LNCaP clone FGC (cell line): Measurements from ENCODE around the gene BRD1.
A peak's percentile ranks its signal among the peaks of the same experiment; 100 is the strongest.

Experiments
- DNase-seq: peaks from one replicate; pipeline ENCODE4 v3.0.0-alpha.2; 2011; ENCODE audit warnings: low read depth
- H3K4me3 ChIP-seq: 2 replicates; pipeline ENCODE4 v1.5.1; 2011; ENCODE audit warnings: mild to moderate bottlenecking, low read depth, low read length, control low read depth
- CTCF ChIP-seq: IDR thresholded peaks from 2 replicates; pipeline ENCODE4 v1.5.1; 2012; ENCODE audit warnings: mild to moderate bottlenecking; ENCODE audit not compliant: control insufficient read depth, insufficient read depth; ENCODE audit errors: extremely low read depth

The BRD1 gene

DNA sequence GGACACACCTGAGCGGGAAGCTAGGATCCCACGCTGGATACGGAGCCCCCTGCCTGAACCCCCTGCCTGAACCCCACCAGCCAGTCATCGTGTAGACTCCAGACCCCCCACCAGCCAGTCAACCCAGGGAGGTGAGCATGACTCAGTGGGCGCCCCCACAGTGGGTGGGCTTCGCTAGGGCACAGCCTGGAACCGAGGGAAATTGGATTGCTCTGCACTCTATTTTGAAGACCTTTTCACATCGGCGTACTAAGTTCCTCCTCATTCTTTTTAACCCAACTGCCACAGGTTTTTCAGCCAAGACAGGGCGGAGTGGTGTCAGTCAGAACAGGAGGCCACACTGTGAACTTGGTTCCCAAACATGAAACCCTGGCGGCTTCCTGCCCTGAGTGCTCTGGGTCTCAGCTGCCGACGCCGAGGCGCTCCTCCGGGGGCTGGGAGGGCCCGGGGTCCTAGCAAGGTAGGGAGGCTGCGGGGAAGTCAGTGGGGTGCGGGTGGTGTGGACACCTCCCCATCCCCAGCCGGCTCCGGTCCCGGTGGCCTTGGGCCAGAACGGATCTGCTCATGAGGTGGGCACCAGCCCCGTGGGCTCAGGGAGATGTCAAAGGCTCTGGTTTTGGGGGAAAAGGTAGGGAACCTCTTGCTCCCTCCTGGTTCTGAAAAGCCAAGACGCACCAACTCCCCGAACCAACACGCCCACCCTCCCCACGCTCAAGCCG is 57.0 kb downstream of the BRD1 start:
- no peak for DNase-seq
- no peak overlapping the region for H3K4me3 ChIP-seq
- TF ChIP-seq CTCF = no peak

GRCh38 chr22:49769691-49770546 is 57.8 kb downstream of the BRD1 start:
- no peak for DNase-seq
- no peak overlapping the region for H3K4me3 ChIP-seq
- TF ChIP-seq CTCF = no peak

- no peak overlapping the region for H3K4me3 ChIP-seq
- no peak for TF ChIP-seq CTCF
- DNase-seq = no peak
These were observed 58.6 kb downstream of the BRD1 start for GRCh38 chr22:49768951-49769690.

GRCh38 chr22:49768077-49768910 is 59.4 kb downstream of the BRD1 start:
- DNase-seq = no peak
- TF ChIP-seq CTCF = no peak
- no peak overlapping the region for H3K4me3 ChIP-seq

- peak; percentile 14 for DNase-seq
- peak; percentile 68 for TF ChIP-seq CTCF
- H3K4me3 ChIP-seq = no peak overlapping the region
These were observed 60.2 kb downstream of the BRD1 start for GRCh38 chr22:49767355-49768062.

DNA sequence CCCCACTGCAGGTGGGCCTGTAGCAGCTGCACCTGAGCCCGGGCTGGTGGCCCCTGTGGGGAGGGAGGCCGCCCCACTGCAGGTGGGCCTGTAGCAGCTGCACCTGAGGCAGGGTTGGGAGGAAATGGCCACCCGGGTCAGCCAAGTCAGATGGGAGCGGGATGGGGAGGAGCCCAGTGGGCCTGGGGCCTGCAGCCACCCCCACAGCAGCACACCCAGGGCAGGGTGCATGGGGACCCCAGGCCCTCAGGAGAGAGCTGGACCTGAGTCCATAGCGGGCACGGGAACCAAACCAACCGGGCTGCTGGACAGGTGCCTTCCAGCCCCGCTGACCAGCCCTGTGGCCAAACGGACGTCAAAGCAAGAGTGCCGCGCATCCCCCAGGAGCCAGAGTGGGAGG is 61.7 kb downstream of the BRD1 start:
- no peak for TF ChIP-seq CTCF
- H3K4me3 ChIP-seq = no peak overlapping the region
- no peak for DNase-seq
